EL (cell line): ENCODE measurements around the gene C1orf94.
"Not testable (repeated sequence)": the region's sequence is repeated elsewhere in the genome, so short reads cannot be mapped to it uniquely, and the experiment has no call there.

Experiments
- DNase-seq: peaks from one replicate; pipeline ENCODE4 v3.0.0-alpha.2; 2016

The C1orf94 gene

DNA sequence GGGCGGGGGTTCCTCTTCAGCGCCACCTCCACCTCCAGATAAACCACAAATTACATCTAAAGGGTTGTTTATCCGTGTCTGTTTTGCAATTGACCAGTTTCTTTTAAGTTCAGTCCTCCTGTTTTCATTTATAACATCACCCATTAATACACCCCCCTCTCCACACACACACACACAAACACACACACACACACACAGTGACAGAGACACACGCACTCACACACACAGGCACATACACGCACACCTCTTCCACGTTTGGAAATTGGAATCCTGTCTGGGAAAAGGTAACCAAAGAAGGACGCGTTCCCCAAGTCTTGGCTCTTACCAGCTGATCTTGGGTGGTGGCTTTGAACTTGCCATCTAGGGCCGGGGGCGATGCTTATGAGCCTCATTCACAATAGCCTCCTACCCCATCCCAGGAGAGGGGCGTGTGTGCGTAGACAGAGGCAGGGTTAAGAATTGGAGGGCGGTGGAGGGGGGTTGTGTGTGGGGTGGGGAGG, 11.2 kb upstream of the C1orf94 start:
- no peak for DNase-seq

DNA sequence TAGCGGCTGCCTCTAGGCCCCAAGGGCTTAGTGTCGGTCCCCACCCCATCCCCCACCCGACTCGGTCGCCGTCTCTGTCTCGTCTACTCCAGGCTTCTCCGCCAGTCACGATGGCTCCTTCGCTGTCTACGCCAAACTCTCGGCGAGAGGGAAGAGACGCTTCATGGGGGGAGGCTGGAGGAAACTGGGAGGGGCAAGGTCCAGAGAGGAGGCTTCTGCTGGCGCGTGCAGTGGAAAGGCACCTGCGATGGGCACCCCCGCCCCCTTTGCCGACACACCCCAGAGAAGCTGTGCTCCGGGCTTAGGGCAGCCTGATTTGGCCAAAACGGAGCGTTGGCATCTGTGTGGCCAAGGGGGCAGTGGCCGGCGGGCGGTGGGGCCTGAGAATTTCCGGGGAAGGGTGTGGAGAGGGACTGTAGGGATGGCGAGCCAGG, 10.5 kb upstream of the C1orf94 start:
- DNase-seq: no peak

DNA sequence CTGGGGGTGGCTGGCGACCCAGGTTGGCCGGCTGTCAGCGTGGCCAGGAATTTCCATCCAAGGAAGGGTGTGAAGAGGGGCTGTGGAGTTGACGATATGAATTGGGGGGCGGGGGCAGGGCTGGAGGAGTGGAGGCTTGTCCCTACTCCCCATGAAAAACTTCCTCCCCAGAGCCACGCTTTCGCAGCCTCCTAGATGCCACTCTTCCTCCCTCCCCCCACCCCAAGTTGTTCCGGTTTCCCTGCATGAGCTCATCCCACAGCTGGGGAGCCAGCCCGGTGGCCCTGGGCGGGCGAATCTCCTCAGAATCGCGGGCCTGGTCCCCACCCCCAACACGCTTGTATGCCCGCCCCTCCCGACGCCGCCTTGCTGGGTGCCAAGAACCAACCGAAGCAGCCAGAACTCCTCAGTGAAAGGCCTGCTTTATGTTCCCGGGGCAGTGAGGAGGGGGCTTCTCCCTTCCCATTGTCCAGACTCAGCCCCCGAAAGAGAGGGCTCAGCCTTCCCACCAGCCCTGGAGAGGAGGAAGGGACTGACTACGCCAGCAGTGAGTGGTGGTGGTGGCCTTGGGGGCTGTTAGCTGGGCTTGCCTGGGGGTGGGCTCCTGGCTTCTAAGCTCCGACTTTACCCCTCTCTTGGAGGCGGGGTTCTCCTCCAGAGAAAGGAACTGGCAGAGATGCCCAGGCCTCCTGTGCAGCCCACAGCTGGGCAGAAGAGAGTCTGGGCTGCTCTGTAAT, 9.9 kb upstream of the C1orf94 start:
- no peak for DNase-seq

DNA sequence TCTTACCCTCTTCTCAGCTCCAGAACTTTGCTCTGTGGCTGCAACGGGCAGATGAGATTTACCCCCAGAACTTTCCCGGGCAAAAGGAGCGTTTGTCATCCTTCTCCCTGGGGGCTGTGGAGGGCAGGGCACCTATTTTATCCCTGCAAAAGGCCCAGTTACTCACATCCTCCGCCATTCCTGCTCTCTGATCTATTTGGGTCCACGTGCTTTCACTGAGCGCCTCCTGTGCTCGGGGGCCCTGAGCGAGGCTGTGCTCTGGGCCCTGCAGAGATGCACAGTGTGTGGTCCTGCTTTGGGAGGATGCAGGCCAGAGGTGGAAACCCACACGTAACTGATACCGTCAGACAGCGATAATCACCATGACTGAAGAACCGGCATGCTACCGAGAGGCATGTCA, 9.3 kb upstream of the C1orf94 start:
- no peak for DNase-seq

DNA sequence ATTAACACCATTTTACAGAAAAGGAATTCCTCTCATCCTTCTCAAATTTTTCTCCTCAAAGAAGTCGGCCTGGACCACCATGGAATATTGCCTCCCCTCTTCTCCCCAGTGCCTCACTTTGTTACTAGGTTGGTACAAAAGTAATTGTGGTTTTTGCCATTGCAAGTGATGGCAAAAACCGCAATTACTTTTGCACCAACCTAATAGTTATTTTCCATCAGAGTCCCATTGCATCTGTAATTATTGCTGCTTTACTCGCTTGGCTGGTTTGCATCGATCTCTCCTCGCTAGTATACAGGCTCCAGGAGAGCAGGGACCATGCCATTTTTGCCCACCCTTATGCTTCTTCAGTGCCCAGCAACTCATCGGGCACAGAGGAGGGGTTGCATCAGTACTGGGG, 963 bp upstream of the C1orf94 start:
- DNase-seq: no peak

DNA sequence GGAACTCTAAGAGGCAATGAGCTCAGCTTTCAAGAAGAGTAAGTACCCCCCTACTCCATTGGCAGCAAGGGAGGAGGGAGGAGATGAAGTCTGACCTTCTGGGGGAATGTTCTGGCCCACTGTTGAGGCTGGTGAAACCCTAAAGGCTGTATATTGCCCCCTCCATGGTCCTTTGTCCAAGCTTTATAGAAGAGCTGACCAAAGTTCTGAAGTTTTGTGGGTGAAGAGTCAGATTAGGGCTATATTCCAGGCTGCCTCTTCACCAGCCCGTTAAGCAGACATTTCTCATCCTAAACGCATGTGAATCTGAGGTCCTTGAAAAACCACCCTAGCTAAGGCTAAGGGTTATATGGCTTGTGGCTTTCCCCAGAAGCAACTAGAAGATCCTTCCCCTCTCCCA, 1.4 kb downstream of the C1orf94 start:
- DNase-seq: no peak

DNA sequence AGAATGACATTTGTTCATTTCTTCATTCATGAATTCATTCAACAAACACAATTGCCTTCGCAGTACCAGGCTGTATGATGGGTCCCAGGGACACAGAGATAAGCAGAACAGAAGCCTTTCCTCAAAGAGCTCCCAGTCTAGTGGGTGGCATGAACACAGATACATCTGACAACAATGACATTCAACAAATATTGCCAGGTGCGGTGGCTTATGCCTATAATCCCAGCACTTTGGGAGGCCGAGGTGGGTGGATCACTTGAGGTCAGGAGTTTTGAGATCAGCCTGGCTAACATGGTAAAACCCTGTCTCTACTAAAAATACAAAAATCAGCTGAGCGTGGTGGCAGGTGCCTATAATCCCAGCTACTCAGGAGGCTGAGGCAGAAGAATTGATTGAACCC, 6.7 kb downstream of the C1orf94 start:
- not testable (repeated sequence) for DNase-seq

DNA sequence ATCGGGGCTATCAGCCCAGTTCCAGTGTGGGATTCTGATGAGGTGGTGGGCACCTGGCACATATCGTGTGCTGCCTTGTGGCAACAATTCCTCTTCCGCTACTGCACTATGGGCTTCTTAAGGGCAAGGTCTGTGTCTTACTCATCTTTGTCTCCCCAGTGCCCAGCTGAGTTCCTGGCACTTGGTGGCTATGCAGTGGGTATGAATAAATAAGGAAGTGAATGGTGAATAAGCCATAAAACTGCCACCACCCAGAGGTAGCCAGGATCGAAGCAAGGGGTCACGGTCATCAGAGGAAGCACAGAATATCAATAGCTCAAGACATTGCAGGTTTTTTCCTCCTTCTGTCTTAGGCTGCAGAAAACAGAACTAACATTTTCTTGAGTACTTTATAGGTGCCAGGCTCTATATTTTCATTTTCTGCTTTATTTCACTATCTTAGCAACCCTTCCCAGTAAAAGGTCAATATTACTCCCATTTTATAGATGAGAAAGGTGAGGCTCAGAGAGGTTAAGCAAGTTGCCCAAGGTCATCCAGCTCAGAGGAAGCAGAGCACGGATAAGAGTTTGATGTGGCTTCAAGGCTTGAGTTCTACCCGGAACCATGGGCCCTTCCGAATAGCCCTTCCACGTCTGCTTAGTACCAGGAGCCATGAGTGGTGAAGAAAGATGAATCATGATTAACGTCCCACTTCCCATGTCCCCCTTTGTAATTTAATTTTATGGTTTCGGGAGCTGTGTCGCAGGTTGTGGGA, 10.2 kb downstream of the C1orf94 start:
- DNase-seq: no peak

- DNase-seq: no peak
These were observed 11.7 kb downstream of the C1orf94 start for GRCh38 chr1:34188418-34188817.

DNA sequence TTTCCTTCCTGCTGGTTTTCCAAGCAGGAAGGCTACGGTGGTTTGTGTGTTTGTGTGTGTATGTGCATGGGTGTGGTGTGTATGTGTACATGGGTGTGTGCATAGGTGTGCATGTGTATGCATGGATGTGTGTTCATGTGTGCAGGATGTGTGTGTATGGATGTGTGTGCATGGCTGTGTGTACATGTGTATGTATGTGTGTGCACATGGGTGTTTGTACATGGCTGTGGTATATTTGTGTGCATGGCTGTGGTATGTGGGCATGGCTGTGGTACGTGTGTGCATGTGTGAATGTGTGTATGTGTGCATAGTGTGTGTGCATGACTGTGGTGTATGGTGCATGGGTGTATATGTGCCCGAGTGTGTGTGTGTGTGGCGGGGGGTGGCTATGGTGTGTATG, 12.3 kb downstream of the C1orf94 start:
- DNase-seq: no peak

DNA sequence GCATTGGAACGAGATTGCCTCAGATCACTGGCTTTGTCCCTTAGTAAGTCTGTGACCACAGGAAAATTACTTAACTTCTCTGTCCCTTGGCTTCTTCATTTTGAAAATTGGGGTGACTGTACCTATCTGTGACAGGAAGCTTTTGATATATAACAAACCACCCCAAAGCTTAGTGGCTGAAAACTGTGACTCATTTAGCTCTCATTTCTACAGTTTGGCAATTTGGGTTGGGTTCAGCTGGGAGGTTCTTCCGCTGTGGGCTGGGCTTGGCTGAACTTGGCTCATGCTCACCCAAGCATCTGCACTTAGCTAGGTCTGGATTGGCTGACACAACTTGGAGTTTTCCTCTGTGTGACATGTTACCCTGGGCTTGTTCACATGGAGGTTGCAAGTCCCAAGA, 14.0 kb downstream of the C1orf94 start:
- DNase-seq: no peak

GRCh38 chr1:34192621-34193020, 15.9 kb downstream of the C1orf94 start:
- no peak for DNase-seq

DNA sequence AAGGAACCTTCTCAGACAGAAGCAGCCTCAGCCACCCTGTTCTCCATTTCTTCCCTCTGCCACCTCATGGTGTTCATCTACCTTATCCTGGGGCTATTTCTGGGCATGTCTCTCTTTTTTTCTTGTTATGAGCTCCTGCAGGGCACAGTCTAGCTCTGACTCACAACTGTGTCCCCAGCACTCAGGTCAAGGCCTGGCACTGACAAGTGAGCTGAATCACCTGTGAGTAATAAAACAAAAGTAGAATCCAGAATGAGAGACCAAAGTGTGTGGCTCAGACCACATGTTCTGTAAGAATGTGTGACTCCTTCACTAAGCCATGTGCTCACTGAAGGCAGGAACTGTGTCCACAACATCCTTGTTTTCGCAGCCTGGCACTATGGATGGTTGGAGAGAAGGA, 23.2 kb downstream of the C1orf94 start:
- no peak for DNase-seq

DNA sequence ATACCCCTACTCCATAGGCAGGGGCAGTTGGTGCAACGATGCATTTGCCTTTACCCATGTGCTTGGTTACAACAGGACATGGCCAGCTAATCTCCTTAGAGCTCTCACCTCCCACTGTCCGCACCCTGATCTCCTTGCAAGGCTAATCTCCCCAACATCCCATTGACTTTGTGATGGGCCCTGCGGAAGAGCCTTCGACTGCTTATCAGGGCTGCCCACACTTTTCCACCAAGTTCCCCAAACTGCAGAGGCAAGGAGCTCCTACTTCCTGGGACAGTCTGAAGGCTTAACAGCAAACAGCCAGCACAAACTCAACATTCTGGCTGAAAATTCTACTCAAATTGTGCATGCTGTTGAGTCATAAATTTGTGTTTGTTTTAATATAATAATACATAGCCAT, 36.0 kb downstream of the C1orf94 start:
- DNase-seq: no peak

GRCh38 chr1:34213956-34214355, 37.2 kb downstream of the C1orf94 start:
- DNase-seq: no peak

GRCh38 chr1:34231441-34231840, 54.7 kb downstream of the C1orf94 start:
- no peak for DNase-seq

- no peak for DNase-seq
These were observed 58.9 kb downstream of the C1orf94 start for GRCh38 chr1:34235594-34235993.

DNA sequence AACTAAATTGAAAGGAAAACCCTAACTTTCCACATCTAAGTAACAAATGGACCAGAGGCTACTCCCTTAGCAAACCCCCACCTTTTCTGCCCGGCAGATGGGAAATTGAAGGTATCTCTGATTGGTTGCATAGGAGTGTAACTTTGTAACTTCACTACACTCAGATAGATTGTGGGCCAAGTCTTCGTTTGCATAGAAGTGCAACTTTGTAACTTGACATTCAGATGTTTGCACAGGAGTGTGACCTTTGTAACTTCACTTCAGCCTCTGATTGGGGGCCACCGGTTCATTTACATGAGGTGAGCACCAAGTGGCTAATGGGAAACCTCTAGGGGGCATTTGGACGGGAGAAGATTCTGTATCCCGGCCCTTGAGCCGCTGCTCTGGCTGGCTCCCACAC, 59.4 kb downstream of the C1orf94 start:
- DNase-seq: no peak

- DNase-seq: no peak
These were observed 60.6 kb downstream of the C1orf94 start for GRCh38 chr1:34237151-34237815.

GRCh38 chr1:34245967-34246366, 69.3 kb downstream of the C1orf94 start:
- DNase-seq: no peak

DNA sequence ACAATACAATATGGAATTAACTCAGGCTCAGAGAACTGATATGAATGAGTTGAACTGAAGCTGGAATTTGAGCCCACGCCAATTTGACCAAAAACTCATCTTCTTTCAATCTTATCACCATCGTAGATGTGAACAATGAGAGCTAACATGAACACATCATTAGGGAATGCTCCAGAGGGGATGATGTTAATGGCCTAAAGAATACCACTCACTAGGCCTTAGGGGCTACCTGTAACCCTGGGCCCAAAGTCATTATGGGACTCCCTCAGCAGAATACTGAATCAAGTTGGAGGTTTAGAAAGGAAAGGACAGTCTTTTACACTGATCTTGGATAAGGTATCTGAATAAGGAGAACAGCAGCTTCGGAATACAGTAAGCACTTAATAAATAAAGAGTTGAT, 73.6 kb downstream of the C1orf94 start:
- DNase-seq: no peak

GRCh38 chr1:34262023-34262853, 85.5 kb downstream of the C1orf94 start:
- no peak for DNase-seq

DNA sequence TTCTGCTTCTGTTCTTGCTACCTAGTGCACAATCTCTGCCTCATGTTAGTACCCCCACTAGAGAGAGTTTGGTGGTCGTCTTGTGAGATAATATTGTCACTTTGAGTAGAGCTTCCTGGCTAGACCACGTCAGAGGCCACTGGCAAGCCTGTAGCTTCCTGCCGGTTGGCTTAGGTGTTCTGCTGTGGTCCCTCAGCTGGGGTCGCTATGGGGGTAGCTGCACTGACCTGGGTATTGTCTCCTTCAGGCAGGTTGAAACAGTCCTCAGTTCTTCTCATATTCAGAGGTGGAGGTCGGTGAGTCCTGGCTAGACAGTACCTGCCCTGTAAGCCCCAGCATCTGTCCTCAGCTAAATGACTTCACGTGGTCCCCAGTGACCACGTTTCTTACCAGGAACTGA, 86.2 kb downstream of the C1orf94 start:
- no peak for DNase-seq
